ENCODE measurements around the gene CDK13.

DNA sequence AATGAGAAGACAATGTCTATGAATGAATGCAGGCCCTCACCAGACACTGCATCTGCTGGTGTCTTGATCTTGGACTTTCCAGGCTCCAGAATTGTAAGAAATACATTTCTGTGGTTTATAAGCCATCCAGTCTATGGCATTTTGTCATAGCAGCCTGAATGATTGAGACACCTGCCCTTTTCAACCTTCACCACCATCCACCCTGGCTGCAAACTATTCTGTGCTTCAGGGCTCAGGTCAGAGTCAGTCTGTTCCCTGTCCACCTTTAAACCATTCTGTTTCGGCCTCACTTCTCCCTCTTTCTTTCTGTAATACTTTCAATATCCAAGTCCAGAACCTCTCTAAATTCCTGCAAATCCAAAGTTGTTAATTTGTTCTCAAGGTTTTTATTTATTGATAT is 15.9 kb upstream of the CDK13 start:
- TF ChIP-seq, protein P1, sequence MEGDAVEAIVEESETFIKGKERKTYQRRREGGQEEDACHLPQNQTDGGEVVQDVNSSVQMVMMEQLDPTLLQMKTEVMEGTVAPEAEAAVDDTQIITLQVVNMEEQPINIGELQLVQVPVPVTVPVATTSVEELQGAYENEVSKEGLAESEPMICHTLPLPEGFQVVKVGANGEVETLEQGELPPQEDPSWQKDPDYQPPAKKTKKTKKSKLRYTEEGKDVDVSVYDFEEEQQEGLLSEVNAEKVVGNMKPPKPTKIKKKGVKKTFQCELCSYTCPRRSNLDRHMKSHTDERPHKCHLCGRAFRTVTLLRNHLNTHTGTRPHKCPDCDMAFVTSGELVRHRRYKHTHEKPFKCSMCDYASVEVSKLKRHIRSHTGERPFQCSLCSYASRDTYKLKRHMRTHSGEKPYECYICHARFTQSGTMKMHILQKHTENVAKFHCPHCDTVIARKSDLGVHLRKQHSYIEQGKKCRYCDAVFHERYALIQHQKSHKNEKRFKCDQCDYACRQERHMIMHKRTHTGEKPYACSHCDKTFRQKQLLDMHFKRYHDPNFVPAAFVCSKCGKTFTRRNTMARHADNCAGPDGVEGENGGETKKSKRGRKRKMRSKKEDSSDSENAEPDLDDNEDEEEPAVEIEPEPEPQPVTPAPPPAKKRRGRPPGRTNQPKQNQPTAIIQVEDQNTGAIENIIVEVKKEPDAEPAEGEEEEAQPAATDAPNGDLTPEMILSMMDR (IDR thresholded peaks at IDR 0.05) = no peak
- no peak for TF ChIP-seq POLR2A (IDR thresholded peaks at IDR 0.05)

Measured in right lobe of liver (tissue), 4 donors.